GM21360 (cell line): Measurements from ENCODE around the gene PTF1A.

ENCODE experiments used
- ATAC-seq: cut with Tn5 transposase; IDR thresholded peaks from one replicate; pipeline ENCODE4 v1.9.1; 2021; ENCODE audit warnings: mild to moderate bottlenecking, moderate library complexity; ENCODE audit not compliant: unreplicated experiment

PTF1A gene, protein sequence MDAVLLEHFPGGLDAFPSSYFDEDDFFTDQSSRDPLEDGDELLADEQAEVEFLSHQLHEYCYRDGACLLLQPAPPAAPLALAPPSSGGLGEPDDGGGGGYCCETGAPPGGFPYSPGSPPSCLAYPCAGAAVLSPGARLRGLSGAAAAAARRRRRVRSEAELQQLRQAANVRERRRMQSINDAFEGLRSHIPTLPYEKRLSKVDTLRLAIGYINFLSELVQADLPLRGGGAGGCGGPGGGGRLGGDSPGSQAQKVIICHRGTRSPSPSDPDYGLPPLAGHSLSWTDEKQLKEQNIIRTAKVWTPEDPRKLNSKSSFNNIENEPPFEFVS

DNA sequence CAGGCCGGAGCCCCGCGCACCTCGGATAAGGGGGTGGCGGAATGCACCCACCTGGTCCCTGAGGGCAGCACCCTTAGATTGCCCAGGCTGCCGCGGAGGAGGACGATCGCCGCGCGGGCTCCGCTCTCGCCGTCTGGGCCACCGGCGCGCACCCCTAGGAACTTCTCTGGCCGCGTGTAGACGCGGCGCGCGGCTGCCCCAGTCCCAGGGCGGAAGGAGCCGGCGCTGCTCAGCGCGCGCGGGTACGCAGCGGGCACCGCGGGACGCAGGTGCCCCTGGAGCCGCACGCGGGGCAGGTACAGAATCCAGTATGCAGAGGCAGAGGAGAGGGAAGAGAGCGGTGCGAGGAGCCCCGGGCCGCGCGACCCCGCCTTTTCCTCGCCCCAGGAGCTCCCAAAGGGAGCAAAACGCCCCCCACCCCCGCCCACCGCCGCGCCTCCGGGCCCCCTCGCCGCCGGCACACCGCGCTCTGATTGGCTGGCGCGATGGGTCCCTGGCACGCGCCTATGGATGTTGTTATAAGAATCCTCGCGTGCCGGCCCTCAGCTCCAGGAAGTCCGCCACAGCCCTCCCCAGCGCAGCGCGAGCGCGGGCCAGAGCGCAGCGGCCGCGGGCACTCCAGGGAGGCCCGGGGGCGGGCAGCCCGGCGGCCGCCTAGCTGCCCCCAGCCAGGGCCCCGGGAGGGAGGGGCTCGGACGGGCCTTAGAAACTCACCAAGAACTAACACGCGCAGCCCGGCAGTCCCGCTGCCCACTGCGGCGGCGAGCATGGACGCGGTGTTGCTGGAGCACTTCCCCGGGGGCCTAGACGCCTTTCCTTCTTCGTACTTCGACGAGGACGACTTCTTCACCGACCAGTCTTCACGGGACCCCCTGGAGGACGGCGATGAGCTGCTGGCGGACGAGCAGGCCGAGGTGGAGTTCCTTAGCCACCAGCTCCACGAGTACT, at the start of gene PTF1A:
Gene PTF1A (plus strand): TSS at position 549 of the 948 bp plus-strand sequence. CDS start 219 bp downstream, at position 768.
- ATAC-seq: no peak

DNA sequence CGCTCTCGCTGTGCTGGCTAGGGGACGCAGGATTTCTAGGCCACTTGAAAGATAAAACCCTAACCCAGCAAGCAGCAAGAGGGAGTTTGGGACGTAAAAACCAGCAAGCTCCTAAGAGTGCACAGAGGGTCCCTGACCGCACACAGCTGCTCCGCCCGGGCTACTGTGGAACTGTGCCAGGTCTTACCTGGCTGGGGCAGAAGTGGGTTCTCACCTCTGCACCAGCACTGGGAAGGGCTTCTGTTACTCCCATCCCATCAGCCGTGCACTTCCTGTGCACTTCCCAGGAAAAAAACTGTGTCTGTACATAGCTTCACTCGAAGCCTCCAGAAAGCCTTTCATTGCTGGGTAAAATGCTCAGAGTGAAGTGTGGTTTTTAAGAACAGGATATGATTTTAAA, 45.9 kb upstream of the PTF1A start:
- ATAC-seq: no peak

DNA sequence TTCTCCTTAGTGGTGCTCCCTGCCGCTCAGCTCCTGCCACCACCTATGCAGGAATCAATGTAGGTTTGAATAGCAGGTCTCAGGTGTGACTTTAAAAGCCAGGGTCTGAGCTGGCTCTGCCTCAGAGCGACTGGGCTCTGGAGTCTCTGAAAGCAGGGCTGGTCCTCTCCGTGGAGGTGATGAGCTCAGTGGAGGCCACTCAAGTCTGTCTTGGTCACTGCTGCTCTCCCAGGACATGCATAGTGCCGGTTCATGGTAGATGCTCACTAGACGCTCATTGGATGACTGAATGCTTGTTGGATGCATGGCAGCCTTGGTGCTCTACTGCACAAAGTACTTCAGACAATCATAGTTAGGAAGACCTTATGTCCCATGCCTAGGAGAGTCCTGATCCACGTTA, 45.1 kb upstream of the PTF1A start:
- ATAC-seq: no peak

DNA sequence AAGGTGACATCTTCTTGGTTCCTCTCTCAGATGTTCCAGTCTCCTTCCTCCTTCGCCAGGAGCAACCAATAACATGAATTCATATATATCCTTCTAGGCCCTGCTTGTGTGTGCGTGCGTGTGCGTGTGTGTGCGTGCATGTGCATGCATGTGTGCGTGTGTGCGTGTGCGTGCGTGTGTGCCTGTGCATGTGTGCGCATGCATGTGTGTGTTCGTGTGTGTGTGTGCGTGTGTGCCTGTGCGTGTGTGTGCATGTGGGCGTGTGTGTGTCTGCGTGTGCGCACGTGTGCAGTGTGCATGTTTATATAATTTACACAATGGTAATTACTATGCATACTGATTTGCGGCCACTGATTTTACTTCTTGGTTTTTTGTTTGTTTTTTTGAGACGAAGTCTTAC, 43.9 kb upstream of the PTF1A start:
- ATAC-seq: no peak

DNA sequence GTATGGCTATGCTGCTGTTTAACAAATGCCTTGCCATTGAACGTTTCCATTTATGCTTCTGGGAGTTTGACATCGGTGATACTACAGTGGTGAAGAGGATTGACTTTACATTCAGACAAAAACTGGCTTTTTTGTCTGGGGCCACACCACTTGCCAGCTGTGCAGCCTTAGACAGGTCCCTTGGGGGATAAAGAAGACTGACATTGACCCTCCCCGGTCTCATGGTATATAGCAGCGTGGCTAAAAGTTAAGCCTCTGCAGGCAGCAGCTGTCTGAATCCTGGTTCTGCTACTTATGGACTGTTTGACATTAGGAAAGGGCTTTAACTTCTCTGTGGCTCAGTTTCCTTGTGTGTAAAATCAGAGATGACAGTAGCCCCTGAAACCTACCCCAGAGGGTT, 42.0 kb upstream of the PTF1A start:
- no peak for ATAC-seq

DNA sequence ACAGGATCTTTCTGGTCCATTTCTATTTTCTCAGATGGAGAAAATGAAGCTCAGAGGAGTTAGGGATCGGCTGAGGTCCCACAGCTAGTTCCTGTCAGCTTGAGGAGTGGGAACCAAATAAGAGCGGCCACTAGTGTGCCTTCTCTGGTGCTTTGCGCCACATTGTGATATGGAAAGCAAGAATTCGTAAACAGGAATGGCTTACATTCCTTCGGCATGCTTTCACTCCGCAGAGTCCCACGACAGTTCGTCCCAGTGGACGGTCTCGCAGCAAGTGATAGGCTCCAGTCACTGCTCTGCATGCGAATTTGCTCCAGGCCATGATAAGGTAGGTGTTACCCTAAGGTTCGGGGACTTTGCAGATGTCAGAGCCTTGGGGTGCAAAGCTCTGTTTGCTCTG, 41.5 kb upstream of the PTF1A start:
- no peak for ATAC-seq

DNA sequence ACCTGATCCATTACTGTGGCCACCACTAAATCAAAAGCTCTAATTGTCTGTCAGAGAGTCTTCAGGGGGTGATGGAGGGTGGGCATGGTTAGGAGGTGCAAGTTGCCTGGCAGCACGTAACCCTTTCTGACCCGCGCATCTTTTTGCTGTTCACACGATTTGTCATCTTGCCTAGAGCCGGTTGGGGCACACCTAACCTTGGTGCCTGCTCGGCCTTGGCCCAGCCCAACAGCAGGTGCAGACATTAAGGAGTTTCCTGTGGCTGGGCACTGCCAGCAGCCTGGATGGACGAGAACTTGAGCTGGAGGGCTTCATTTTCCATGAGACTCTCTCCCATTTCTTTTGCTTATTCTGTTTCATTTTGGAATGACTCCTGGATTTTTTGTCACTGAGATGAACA, 41.0 kb upstream of the PTF1A start:
- no peak for ATAC-seq

DNA sequence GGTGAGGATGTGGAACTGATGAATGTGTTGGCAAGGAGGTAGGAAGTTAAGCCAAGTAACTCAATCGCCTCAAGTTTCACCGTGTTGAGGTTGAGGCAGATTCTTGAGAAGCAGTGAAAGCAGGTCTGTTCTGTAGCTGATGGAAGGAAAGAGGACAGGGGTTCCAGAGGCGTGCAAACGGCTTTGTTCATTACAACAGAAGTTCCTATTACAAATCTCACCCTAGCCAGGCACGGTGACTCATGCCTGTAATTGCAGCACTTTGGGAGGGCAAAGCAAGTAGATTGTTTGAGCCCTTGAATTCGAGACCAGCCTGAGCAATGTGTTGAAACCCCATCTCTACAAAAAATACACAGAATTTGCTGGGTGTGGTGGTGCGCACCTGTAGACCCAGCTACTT, 36.9 kb upstream of the PTF1A start:
- ATAC-seq: no peak

DNA sequence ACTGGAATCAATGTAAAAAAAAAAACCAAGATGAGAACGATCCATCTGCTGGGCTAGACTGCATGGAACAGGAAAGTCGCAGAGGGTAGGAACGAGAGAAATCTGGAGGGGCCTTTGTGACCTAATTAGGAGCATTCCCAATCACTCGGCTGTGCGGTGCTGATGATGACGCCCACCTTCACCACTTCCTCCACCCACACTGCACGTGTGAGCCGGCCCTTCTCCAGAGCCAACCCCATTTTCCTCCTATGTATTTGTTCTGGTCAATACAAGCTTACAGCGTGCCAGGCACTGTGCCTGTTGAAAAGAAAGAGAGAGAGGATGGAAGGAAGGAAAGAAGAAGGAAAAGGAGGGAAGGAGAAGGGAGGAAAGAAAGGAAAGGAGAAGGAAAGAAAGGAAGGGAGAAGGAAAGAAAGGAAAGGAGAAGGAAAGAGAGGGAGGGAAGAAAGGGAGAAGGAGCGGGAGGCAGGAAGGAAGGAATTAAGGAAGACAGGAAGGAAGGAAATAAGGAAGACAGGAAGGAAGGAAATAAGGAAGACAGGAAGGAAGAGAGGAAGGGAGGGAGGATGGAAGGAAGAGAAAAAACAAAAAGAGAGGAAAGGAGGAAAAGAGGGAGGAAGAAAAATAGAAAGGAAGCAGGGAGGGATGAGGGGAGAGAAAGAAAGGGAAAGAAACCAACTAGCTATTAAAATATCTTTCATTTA, 35.5 kb upstream of the PTF1A start:
- ATAC-seq: no peak

DNA sequence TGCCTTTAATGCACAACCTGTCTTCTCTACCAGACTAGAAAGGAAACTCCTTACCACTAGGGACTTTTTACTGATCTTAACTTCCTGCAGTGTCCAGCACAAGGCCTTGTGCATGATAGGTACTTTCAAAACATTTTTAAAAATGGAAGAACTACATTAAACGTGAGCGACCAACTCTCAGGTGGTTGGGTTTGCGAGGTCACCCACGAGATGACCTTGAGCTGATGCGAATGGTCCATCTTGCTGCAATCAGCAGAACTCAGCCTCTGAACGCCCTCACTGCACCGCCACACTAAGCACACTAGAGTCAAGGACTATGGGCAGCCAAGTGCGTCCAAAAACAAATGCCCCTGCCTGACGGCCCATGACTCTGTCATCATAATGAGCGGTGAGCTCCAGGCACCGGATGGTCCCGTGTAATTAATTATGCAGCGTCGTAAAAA, 34.9 kb upstream of the PTF1A start:
- peak; percentile 63 for ATAC-seq

DNA sequence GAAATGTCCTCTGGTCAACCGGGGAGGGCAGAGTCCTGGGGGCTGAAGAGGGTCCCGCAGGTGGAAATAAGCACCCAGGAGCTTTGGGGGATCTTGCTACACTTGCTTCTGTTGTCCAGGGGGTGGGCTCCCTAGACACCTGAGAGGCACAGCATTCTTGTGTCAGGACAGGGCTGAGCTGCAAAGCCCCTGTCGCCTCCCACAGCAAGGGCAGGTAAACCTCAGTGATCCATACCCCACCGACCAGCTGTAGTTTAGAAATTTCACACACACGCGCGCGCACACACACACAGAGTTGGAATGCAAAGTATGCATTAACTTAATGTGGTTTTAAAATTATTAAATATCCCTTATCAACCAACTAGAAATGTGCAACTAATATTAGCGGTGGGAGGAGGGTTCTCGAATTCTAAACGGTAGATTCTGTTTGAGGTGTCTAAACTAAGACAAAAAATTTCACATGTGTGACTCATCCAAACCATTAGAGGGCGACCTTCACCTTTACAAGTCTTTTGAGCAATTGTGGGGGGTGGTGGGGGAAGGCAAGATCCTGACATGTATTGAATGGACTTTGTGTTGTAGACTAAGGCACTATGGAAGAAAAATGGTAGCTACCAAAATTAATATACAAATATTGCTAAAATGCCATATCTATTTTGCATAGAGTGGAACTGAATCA, 34.3 kb upstream of the PTF1A start:
- peak; percentile 49 for ATAC-seq

DNA sequence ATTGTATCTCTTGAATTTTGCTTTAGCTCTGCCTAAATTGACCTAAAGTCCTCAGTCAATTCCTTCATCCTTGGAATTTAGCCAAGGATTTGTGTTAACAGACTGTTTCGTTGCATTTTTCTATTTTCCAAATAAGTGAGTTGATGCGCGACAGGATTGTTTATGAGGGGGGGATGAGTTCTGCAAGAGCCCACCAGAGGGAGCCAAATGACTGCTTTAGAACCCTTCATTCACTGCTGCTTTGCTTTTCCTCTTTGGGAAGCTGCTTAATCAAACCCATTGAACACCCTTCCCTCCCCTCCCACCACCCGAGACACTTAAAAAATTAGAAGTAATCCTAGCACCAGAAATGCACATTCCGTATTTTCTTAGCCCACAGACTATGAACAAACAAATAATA, 33.7 kb upstream of the PTF1A start:
- peak; percentile 55 for ATAC-seq

DNA sequence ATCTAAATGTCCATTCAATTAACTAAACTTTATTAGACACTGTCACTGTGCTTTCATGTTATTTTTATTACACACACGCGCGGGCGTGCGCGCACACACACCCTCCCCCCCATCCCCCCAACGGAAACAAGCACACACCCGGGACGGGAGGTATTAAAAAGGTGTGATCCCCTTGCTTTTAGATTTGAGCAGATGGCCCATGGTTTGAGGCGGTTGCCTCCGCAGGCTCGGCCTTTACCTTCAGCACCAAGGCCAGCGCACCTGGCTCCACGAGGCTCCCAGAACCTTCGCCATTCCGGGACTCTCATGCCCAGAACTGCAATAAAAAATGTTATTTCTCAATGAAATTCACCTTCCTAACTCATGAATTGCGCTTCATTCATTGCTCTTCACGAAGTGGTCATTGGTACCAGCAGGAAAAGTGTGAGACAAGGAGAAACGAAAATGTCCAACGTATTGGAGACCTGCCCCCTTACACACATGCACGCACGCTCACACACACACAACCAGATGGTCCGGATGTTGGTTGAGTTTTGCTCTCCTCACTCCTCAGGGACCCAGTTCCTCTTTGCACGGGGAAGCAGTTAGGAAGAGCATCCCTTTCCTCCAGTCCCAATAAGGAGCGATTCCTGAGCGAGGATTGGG, 20.8 kb upstream of the PTF1A start:
- ATAC-seq: no peak

DNA sequence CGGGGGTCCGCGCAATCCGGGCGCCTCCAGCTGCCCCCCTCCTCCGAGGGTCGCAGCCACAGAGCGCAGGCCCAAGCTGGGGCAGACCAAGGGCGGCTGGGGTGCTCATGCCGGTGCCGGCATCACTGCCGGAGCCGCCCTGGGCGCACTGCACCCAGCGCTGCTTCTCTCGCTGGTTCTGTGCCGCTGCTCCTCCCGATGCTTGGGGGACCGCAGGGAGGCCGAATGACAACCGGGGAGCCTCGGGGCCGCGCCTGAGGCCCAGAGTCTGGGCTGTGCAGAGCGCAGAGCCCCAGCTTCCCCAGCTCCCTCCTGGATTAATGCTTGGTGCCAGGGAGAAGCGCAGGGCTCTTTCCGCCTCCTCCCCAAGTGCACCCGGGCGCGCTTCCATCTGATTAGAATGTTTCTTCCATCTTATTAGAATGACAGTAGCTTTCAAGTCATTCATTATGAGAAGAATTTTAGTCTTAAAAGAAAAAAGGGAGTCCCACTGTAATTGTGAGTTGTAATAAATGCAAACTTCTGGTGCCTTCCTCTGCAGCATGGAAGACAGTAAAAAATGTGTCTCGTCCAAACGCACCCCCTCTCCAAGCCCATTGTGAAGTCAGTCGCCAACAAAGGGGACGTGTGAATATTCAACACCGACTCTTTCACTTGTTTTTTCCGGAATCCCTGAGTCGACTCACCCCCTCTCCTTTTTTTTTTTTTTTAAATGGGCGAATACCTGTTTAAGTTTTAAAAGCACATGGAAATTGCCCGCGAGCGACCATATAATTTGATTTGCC, 19.5 kb upstream of the PTF1A start:
- ATAC-seq: no peak

DNA sequence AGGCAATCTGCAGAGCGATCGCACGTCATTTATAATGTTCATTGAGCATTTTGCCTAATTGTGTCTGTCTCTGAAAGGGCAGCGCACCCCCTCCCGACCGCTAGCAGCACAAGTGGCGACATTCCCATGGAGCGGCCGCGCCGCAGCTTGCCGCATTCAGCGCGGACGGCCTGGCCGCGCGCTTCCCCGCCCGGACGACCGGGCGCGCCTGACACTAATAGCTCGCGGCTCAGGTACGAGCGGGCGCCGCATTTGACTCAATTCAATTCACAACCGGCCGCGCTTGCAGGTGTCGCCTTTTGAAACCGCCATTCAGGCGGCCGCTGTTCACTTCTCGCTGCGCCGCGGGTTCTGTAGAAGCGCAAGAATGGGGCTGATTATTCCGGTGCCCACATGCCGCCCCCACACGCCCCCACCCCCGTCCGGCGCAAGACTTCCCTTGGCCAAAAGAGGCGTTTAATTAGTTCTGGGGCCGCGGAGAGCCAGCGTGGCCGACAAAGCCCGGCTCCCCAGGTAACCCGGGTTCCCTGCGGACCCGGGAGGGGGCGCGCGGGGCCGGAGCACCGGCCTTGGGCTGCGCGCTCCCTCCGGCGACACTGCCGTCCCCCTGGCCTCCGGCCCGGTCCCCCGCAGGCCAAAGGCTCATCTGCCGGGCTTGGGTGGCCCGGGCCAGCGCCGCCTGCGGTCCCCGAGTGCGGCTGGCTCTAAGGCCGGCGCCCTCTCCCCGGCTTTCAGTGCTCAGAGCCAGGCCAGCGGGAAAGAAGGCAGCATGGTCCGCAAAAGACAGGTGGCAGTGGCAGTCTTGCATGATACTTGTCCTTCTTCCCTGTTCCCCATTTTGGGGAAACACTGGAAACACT, 18.7 kb upstream of the PTF1A start:
- ATAC-seq: no peak

DNA sequence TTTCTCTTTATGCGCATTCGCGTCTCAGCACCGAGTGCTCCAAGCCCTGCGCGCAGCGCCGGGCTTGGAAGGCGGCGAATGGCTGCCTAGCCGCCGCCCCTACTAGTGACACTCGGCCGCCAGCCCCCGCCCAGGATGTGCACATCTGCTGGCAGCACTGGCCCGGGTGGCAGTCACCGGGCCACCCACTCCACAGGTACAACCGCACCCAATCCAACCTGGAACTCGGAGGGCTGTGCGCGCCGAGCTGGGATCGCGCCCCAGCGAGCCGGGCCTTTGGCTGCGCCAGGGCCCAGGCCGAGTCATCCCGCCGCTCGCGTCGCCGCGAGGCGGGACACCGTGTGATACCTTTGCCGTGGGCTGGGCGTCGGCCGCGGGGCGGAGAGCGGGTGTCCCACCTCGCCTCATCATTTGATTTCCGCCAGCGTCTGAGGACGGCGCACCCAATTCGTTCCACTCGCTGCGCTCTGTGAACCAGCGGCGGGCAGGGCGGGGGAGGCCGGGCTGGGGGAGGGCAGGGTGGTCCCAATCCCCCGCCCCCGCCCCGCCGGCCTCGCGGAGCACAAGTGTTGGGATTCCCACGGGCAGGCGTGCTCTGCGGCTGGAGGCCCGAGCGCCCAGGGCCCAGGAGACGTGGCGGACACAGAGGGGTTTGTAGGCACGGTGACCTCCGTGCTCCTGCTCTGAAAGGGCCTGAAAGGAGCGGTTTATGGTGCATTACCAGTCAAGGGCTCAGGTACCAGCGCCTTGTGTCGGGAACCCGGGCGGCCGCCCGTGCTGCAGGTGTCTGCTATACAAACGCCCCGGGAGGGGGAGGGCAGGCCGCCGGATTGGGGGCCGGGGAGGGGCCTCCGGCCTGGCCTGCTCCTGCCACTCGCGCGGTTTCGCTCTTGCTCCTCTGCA, 17.8 kb upstream of the PTF1A start:
- ATAC-seq: no peak

DNA sequence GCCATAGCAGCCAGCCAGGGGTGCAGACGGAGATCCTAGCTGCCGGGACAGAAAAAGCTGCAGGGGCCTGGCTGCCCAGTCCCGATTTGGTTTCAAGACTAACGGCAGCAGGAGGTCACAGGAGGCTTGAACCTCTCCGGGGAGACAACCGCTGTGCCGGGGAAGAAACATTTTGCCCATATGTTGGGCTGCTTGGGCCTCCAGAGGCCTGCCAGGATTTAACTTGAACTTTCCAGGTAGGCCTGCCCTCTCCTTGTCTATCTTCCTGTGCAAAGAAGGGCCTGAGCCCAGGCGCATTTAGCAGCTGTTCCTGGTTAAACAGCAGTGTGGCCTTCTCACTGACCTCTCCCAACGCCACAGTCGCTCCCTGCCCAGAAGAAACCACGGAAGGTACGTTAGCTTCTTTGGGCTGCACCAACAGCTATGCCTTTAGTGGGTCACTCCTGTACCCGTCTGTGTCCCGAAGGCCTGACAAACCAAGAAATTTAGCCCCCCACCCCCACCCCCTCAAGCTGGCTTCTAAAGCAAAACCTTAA, 17.1 kb upstream of the PTF1A start:
- no peak for ATAC-seq
